Ishikawa (cell line): ENCODE data around the gene CD47.

ENCODE experiments used
- EGR1 ChIP-seq: IDR thresholded peaks from 2 replicates; pipeline ENCODE4 v1.6.1; 2012
- FOXM1 ChIP-seq: IDR thresholded peaks from 2 replicates; pipeline ENCODE4 v1.6.1; 2012; ENCODE audit warnings: low read depth, borderline replicate concordance
- MAX ChIP-seq: IDR thresholded peaks from 2 replicates; pipeline ENCODE4 v1.6.1; 2012
- NFIC ChIP-seq: IDR thresholded peaks from 2 replicates; pipeline ENCODE4 v1.6.1; 2012
- RAD21 ChIP-seq: IDR thresholded peaks from 2 replicates; pipeline ENCODE4 v1.6.1; 2012; ENCODE audit warnings: low read depth
- ZBTB7A ChIP-seq: IDR thresholded peaks from 2 replicates; pipeline ENCODE4 v1.6.1; 2012; ENCODE audit warnings: low read depth

DNA sequence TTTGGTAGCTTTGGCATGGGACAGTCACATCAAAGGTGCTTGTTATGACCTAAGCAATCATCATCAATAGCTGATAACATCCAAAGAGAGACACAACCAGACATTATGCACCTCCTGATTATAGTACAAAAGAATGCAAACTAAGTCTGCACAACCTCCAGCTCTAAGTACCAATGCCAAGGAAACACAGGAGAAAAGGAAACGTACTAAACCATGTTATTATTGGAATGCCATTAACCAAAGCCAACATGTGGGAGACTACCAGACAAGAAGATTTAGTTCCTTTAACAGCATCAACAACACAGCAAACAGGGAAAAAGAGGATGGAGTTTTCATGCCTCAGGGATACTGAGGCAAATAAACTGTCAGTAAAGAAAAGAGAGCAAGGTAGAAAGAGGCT is 61.4 kb downstream of the CD47 start:
- TF ChIP-seq ZBTB7A (no peak), FOXM1 (no peak), NFIC (no peak), RAD21 (no peak), MAX (no peak), EGR1 (no peak)
